ENCODE data around the gene HTT. TPM values are rescaled to one million over a fixed set of nuclear protein-coding genes. Genes with fewer than 3 reads are reported as not detected.

HTT gene
- total and polyA plus RNA-seq, 10 of the 15 experiments (the other 5 are each of a cell fraction or from before 2014, with no cell fraction given) = 3.3 to 113 (median 43.3) TPM

DNA sequence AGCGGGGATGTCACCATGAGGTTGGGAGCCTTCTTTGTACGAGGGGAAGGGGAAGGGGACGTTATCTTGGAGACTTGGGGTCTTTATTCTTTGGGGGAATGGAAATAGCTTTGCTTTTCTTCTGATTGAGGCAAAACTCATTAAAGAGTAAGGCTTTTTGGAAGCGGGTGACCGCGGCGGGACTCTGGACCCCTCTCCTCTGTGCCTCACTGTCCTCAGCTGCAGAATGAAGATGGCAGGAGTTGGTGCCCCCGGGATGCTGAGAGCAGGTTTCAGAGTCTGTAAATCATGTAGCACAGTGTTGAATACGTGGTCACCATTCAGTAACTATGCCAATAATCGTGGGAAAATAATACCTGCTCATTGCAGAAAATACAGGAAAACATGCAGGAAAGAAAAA lies 32.3 kb upstream of the HTT start:
- no peak for ATAC-seq
- SMC1A ChIA-PET (ENCODE audit: uncharacterized antibody, unreplicated experiment) = interaction anchor here (1.0 to 1.9 kb wide), 3 partner anchors 65 to 369 kb away, joined by 3 to 4 read pairs (median 3); no protein-coding TSS in a partner anchor
- POLR2A ChIA-PET = interaction anchor here (0.9 to 2.8 kb wide), 7 partner anchors 9 to 41 kb away, joined by 3 to 14 read pairs (median 4); no protein-coding TSS in a partner anchor
- H3K4me2 ChIP-seq (ENCODE audit: control insufficient read depth, insufficient read depth) = peak overlapping the region; percentile 98
- no peaks in the 10 kb centered on the region for H3K27me3 ChIP-seq (replicated peaks in 1 of 2; ENCODE audit: control insufficient read depth in 2 of 2, insufficient read depth in 2 of 2, low read length in 1 of 2)
- CTCF ChIA-PET = interaction anchor here (0.8 to 1.5 kb wide), 3 partner anchors 38 to 78 kb away, joined by 3 to 5 read pairs (median 4); partner anchors contain the start of gene GRK4
- H3K79me2 ChIP-seq (ENCODE audit: control insufficient read depth, insufficient read depth, low read length) = peaks cover 12% of the 10 kb centered on the region
- H3K9me3 ChIP-seq (replicated peaks; ENCODE audit: control insufficient read depth, insufficient read depth, low read length) = peaks cover 8% of the 10 kb centered on the region
- H3K9ac ChIP-seq (ENCODE audit: control insufficient read depth, insufficient read depth, low read length) = peak overlapping the region; percentile 93
- intact Hi-C loops (cut with micrococcal nuclease; ENCODE audit: unreplicated experiment) (loop anchor here (10.0 kb wide), 1 partner anchor 277 kb away; no protein-coding TSS in a partner anchor), in situ Hi-C loops (cut with MboI) (no loop called here)
- peaks cover 69% of the 10 kb centered on the region for H3K4me1 ChIP-seq (ENCODE audit: control insufficient read depth, insufficient read depth, low read length)
- WGBS (ENCODE audit: insufficient coverage, insufficient replicate concordance, low lambda C conversion rate, missing lambda C conversion rate) = 31% methylated on average over 10 of the region's 10 CpGs
- peak overlapping the region; percentile 95 for H3K27ac ChIP-seq (ENCODE audit: control insufficient read depth, insufficient read depth)
- RAD21 ChIA-PET (ENCODE audit: unreplicated experiment) = interaction anchor here (0.8 to 2.6 kb wide), 4 partner anchors 33 to 79 kb away, joined by 3 to 8 read pairs (median 4); partner anchors contain the start of genes GRK4, HTT and NOP14
- no peak for TF ChIP-seq ESRRA (IDR thresholded peaks at IDR 0.05; ENCODE audit: low read length)
- TF ChIP-seq, protein P1, sequence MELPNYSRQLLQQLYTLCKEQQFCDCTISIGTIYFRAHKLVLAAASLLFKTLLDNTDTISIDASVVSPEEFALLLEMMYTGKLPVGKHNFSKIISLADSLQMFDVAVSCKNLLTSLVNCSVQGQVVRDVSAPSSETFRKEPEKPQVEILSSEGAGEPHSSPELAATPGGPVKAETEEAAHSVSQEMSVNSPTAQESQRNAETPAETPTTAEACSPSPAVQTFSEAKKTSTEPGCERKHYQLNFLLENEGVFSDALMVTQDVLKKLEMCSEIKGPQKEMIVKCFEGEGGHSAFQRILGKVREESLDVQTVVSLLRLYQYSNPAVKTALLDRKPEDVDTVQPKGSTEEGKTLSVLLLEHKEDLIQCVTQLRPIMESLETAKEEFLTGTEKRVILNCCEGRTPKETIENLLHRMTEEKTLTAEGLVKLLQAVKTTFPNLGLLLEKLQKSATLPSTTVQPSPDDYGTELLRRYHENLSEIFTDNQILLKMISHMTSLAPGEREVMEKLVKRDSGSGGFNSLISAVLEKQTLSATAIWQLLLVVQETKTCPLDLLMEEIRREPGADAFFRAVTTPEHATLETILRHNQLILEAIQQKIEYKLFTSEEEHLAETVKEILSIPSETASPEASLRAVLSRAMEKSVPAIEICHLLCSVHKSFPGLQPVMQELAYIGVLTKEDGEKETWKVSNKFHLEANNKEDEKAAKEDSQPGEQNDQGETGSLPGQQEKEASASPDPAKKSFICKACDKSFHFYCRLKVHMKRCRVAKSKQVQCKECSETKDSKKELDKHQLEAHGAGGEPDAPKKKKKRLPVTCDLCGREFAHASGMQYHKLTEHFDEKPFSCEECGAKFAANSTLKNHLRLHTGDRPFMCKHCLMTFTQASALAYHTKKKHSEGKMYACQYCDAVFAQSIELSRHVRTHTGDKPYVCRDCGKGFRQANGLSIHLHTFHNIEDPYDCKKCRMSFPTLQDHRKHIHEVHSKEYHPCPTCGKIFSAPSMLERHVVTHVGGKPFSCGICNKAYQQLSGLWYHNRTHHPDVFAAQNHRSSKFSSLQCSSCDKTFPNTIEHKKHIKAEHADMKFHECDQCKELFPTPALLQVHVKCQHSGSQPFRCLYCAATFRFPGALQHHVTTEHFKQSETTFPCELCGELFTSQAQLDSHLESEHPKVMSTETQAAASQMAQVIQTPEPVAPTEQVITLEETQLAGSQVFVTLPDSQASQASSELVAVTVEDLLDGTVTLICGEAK (IDR thresholded peaks at IDR 0.05; ENCODE audit: borderline replicate concordance) = 0 out of 2 replicates have a peak, but pooled peaks have one; percentile 10
- peak overlapping the region; percentile 89 for H2AFZ ChIP-seq (ENCODE audit: control insufficient read depth, low read depth, low read length)
- FAIRE-seq = no peak
- no peaks in the 10 kb centered on the region; a peak in 1 of 4 replicates for H3K36me3 ChIP-seq (ENCODE audit: control insufficient read depth in 2 of 2, insufficient read depth in 2 of 2, low read length in 1 of 2)
- BruUV-seq (replicated peaks) = no TSS peak
- peak overlapping the region; percentile 85 for H3K4me3 ChIP-seq
- H4K20me1 ChIP-seq (ENCODE audit: control insufficient read depth, insufficient read depth) = no peaks in the 10 kb centered on the region
- no peak for DNase-seq (ENCODE audit: low read depth, low spot score)

Measured in GM12878 (cell line).